ENCODE data around the gene ADRM1. TPM values are rescaled to one million over a fixed set of nuclear protein-coding genes. Genes with fewer than 3 reads are reported as not detected.

The ADRM1 gene
- total RNA-seq, 4 donors from 2014 or later, result 127 to 184 (median 173) TPM

GRCh38 chr20:62330576-62331317, 27.9 kb downstream of the ADRM1 start:
- Histone ChIP-seq H3K4me3 (no peak overlapping the region), H3K4me1 (no peaks in the 10 kb centered on the region), H3K36me3 (peaks cover 83 to 100% (median 100%) of the 10 kb centered on the region in 4 donors), H3K27me3 (no peaks in the 10 kb centered on the region), H3K9me3 (no peaks in the 10 kb centered on the region), H3K27ac (replicated peaks in 1 of 4) (no peak overlapping the region)
- no peak for DNase-seq (ENCODE audit: extremely low spot score)
- WGBS, result 88% methylated on average over 20 of the region's 46 CpGs
- intact Hi-C loops (cut with DNase I), result no loop called here
- TF ChIP-seq CTCF (IDR thresholded peaks at IDR 0.05), result no peak
- no peak for TF ChIP-seq POLR2A (IDR thresholded peaks at IDR 0.05; ENCODE audit: low read depth)
- no peak for TF ChIP-seq EP300 (IDR thresholded peaks at IDR 0.05)
- no peak for TF ChIP-seq POLR2AphosphoS5 (IDR thresholded peaks at IDR 0.05)

GRCh38 chr20:62331347-62331746, 28.6 kb downstream of the ADRM1 start:
- TF ChIP-seq CTCF (IDR thresholded peaks at IDR 0.05), result no peak
- no peak for TF ChIP-seq POLR2A (IDR thresholded peaks at IDR 0.05; ENCODE audit: low read depth)
- TF ChIP-seq EP300 (IDR thresholded peaks at IDR 0.05), result no peak
- TF ChIP-seq POLR2AphosphoS5 (IDR thresholded peaks at IDR 0.05), result no peak
- Histone ChIP-seq H3K27ac (replicated peaks in 1 of 4) (no peak overlapping the region), H3K36me3 (peaks cover 79 to 100% (median 100%) of the 10 kb centered on the region in 4 donors), H3K9me3 (no peaks in the 10 kb centered on the region), H3K4me1 (no peaks in the 10 kb centered on the region), H3K27me3 (no peaks in the 10 kb centered on the region), H3K4me3 (no peak overlapping the region)
- no peak for DNase-seq (ENCODE audit: extremely low spot score)
- intact Hi-C loops (cut with DNase I), result no loop called here
- WGBS, result 93% methylated on average over 18 of the region's 19 CpGs

GRCh38 chr20:62332421-62332820, 29.6 kb downstream of the ADRM1 start:
- H3K4me3 ChIP-seq, result no peak overlapping the region
- H3K9me3 ChIP-seq, result no peaks in the 10 kb centered on the region
- no peak for TF ChIP-seq CTCF (IDR thresholded peaks at IDR 0.05)
- no peak for TF ChIP-seq POLR2A (IDR thresholded peaks at IDR 0.05; ENCODE audit: low read depth)
- TF ChIP-seq EP300 (IDR thresholded peaks at IDR 0.05), result no peak
- no peak for TF ChIP-seq POLR2AphosphoS5 (IDR thresholded peaks at IDR 0.05)
- H3K27me3 ChIP-seq, result no peaks in the 10 kb centered on the region
- H3K36me3 ChIP-seq, result peaks cover 78 to 100% (median 100%) of the 10 kb centered on the region in 4 donors
- 90% methylated on average over 2 of the region's 16 CpGs for WGBS
- H3K27ac ChIP-seq (replicated peaks in 1 of 4), result no peak overlapping the region
- no peaks in the 10 kb centered on the region for H3K4me1 ChIP-seq
- intact Hi-C loops (cut with DNase I), result no loop called here
- no peak for DNase-seq (ENCODE audit: extremely low spot score)

GRCh38 chr20:62332989-62333819, 30.4 kb downstream of the ADRM1 start:
- intact Hi-C loops (cut with DNase I), result no loop called here
- H3K27me3 ChIP-seq, result no peaks in the 10 kb centered on the region
- no peaks in the 10 kb centered on the region for H3K9me3 ChIP-seq
- H3K36me3 ChIP-seq, result peaks cover 78 to 100% (median 100%) of the 10 kb centered on the region in 4 donors
- H3K4me1 ChIP-seq, result no peaks in the 10 kb centered on the region
- TF ChIP-seq POLR2A (IDR thresholded peaks at IDR 0.05; ENCODE audit: low read depth) (no peak), EP300 (IDR thresholded peaks at IDR 0.05) (no peak), CTCF (IDR thresholded peaks at IDR 0.05) (no peak), POLR2AphosphoS5 (IDR thresholded peaks at IDR 0.05) (no peak)
- 83% methylated on average over 15 of the region's 34 CpGs for WGBS
- no peak for DNase-seq (ENCODE audit: extremely low spot score)
- no peak overlapping the region for H3K4me3 ChIP-seq
- H3K27ac ChIP-seq (replicated peaks in 1 of 4), result no peak overlapping the region

Measured in esophagus muscularis mucosa (tissue), 4 donors.